Hepatocyte (in vitro differentiated cells): ENCODE results near the gene IRF8. TPM values are rescaled to one million over a fixed set of nuclear protein-coding genes. Genes with fewer than 3 reads are reported as not detected.

Experiments
- DNase-seq: peaks from one replicate; pipeline ENCODE4 v3.0.0-alpha.2; 2016; ENCODE audit warnings: low spot score
- H2AFZ ChIP-seq: fragments of 200-600 bp; sonication (generic); 2 replicates; pipeline ENCODE4 v1.6.0; 2016; ENCODE audit warnings: antibody characterized with exemption, mild to moderate bottlenecking
- H3K27ac ChIP-seq: fragments of 200-600 bp; sonication (generic); 2 replicates; pipeline ENCODE4 v1.5.1; 2016; ENCODE audit warnings: mild to moderate bottlenecking
- H3K27me3 ChIP-seq: fragments of 200-600 bp; sonication (generic); 2 replicates; pipeline ENCODE4 v1.6.1; 2016
- H3K36me3 ChIP-seq: fragments of 200-600 bp; sonication (generic); replicated peaks from 2 replicates; pipeline ENCODE4 v1.5.1; 2016; ENCODE audit warnings: low read depth; ENCODE audit not compliant: insufficient read depth
- H3K4me1 ChIP-seq: fragments of 200-600 bp; sonication (generic); 2 replicates; pipeline ENCODE4 v1.5.1; 2016; ENCODE audit warnings: mild to moderate bottlenecking, moderate library complexity; ENCODE audit not compliant: insufficient read depth
- H3K4me2 ChIP-seq: fragments of 200-600 bp; sonication (generic); 2 replicates; pipeline ENCODE4 v1.6.0; 2016
- H3K4me3 ChIP-seq: fragments of 200-600 bp; sonication (generic); 2 replicates; pipeline ENCODE4 v1.5.1; 2016; ENCODE audit warnings: mild to moderate bottlenecking
- H3K79me2 ChIP-seq: fragments of 200-600 bp; sonication (generic); 2 replicates; pipeline ENCODE4 v1.6.0; 2017; ENCODE audit warnings: mild to moderate bottlenecking
- H3K9me2 ChIP-seq: fragments of 200-600 bp; sonication (generic); replicated peaks from 2 replicates; pipeline ENCODE4 v1.6.0; 2017; ENCODE audit warnings: mild to moderate bottlenecking; ENCODE audit not compliant: insufficient read depth
- H3K9me3 ChIP-seq: fragments of 200-600 bp; sonication (generic); 2 replicates; pipeline ENCODE4 v1.5.1; 2016; ENCODE audit warnings: low read depth, mild to moderate bottlenecking
- H4K20me1 ChIP-seq: fragments of 200-600 bp; sonication (generic); 2 replicates; pipeline ENCODE4 v1.6.0; 2016; ENCODE audit warnings: mild to moderate bottlenecking; ENCODE audit not compliant: insufficient read depth, poor library complexity, severe bottlenecking
- EZH2 ChIP-seq: fragments of 200-600 bp; sonication (generic); IDR thresholded peaks from 2 replicates; pipeline ENCODE4 v1.6.1; 2016; ENCODE audit warnings: antibody characterized with exemption, mild to moderate bottlenecking, borderline replicate concordance
- EZH2phosphoT487 ChIP-seq: fragments of 200-600 bp; sonication (generic); IDR thresholded peaks from one replicate; pipeline ENCODE4 v1.6.1; 2018; ENCODE audit warnings: antibody characterized with exemption, mild to moderate bottlenecking, low read depth, moderate library complexity; ENCODE audit not compliant: unreplicated experiment, severe bottlenecking
- WGBS: methylation state at CpG from one replicate; pipeline ENCODE4 v1.1.6; 2016; ENCODE audit warnings: low lambda C conversion rate; ENCODE audit errors: missing lambda C conversion rate; 5-methylcytosine and 5-hydroxymethylcytosine counted together
- polyA plus RNA-seq: library from polyadenylated mRNA; unstranded; fragments of >200 nt; fragmentation: Nextera tagmentation; extraction: Ambion mirVana; gene quantifications from 2 replicates; pipeline ENCODE4 v1.2.1, GENCODE V29; 2016
- total RNA-seq: library from RNA; depleted of rRNA; stranded (reverse); fragments of >200 nt; gene quantifications from 2 replicates; pipeline ENCODE4 v1.2.3, GENCODE V29; 2014
- TF ChIP-seq, protein P1 (sequence below): fragments of 200-600 bp; sonication (generic); IDR thresholded peaks from 2 replicates; pipeline ENCODE4 v1.5.1; 2016; ENCODE audit warnings: antibody characterized with exemption, mild to moderate bottlenecking; ENCODE audit not compliant: poor library complexity

Gene IRF8
- total and polyA plus RNA-seq, 2 experiments from 2014 or later, result 6.9 to 8.4 TPM

DNA sequence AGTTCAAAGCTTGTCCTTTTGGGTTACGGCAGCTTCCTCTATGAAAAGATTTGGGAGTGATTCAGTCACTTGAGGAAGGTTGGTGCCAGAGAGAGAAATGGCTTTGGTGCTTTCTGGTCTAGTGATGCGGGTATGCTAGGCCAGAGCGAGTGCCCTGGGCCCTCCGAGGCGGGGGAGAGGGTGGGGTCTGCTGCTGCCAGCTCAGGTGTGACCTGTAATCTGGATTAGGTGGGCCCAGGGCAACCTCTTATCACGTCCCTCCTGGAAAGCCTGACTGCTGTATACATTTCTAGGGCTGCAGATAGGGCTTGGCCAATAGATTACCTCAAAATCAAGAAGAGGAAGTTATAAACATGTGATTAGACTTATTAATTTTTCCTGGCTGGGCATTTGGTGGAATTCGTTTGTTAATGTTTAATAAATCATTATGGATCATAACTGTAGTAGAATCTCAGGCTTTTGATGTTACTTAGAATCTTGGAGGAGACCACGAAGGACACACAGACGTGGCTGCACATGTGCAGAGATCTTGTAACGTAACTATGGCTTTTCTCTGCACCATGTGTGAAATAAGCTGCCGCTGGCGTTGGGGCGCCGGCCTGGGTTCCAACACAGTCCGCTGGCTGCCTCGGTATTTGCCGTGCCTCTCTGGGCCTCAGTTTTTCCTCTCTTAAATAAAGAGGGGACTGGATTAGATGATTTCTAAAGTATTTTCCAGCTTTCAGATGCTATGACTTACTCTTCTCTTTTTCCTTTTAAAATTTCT, 1.2 kb downstream of the IRF8 start:
- Histone ChIP-seq H3K36me3 (no peaks in the 10 kb centered on the region), H3K79me2 (peaks cover 24% of the 10 kb centered on the region), H3K27ac (no peak overlapping the region)

DNA sequence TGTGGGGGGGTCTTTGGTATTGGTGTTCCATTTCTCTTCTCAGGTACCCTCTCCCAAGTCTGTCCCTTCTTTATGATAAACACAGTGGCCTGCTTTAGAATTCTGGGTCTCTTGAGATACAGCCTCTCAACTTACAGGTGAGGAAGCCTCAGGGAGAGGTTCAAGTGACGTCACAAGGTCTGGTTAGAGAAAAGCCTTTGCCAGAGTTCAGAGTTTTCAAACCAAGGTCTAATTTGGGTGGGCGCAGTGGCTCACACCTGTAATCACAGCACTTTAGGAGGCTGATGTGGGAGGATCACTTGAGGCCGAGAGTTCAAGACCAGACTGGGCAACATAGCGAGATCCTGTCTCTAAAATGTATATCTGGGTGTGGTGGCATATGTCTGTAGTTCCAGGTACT, 2.1 kb downstream of the IRF8 start:
- Histone ChIP-seq H3K4me1 (peaks cover 5% of the 10 kb centered on the region), H3K9me2 (no peaks in the 10 kb centered on the region), H3K36me3 (no peaks in the 10 kb centered on the region), H3K79me2 (peaks cover 24% of the 10 kb centered on the region), H3K4me2 (no peak overlapping the region), H2AFZ (no peak overlapping the region), H3K27me3 (peaks cover 21% of the 10 kb centered on the region), H3K9me3 (no peaks in the 10 kb centered on the region), H3K4me3 (no peak overlapping the region), H3K27ac (no peak overlapping the region), H4K20me1 (no peaks in the 10 kb centered on the region)
- TF ChIP-seq EZH2 (no peak), EZH2phosphoT487 (no peak)
- TF ChIP-seq, protein P1, sequence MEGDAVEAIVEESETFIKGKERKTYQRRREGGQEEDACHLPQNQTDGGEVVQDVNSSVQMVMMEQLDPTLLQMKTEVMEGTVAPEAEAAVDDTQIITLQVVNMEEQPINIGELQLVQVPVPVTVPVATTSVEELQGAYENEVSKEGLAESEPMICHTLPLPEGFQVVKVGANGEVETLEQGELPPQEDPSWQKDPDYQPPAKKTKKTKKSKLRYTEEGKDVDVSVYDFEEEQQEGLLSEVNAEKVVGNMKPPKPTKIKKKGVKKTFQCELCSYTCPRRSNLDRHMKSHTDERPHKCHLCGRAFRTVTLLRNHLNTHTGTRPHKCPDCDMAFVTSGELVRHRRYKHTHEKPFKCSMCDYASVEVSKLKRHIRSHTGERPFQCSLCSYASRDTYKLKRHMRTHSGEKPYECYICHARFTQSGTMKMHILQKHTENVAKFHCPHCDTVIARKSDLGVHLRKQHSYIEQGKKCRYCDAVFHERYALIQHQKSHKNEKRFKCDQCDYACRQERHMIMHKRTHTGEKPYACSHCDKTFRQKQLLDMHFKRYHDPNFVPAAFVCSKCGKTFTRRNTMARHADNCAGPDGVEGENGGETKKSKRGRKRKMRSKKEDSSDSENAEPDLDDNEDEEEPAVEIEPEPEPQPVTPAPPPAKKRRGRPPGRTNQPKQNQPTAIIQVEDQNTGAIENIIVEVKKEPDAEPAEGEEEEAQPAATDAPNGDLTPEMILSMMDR, result no peak
- no peak for DNase-seq
- WGBS, result 100% methylated on average over 4 of the region's 4 CpGs

More for the DNA sequence above, 1.2 kb downstream of the IRF8 start:
- no peak overlapping the region for H2AFZ ChIP-seq
- H3K9me2 ChIP-seq, result no peaks in the 10 kb centered on the region
- peaks cover 21% of the 10 kb centered on the region for H3K27me3 ChIP-seq
- TF ChIP-seq EZH2, result no peak
- TF ChIP-seq, protein P1, result no peak
- no peak for TF ChIP-seq EZH2phosphoT487
- peak overlapping the region; percentile 98 for H3K4me2 ChIP-seq
- H3K9me3 ChIP-seq, result no peaks in the 10 kb centered on the region
- no peaks in the 10 kb centered on the region for H4K20me1 ChIP-seq
- H3K4me1 ChIP-seq, result peaks cover 5% of the 10 kb centered on the region
- H3K4me3 ChIP-seq, result no peak overlapping the region
- DNase-seq, result no peak
- 86% methylated on average over 17 of the region's 17 CpGs for WGBS

DNA sequence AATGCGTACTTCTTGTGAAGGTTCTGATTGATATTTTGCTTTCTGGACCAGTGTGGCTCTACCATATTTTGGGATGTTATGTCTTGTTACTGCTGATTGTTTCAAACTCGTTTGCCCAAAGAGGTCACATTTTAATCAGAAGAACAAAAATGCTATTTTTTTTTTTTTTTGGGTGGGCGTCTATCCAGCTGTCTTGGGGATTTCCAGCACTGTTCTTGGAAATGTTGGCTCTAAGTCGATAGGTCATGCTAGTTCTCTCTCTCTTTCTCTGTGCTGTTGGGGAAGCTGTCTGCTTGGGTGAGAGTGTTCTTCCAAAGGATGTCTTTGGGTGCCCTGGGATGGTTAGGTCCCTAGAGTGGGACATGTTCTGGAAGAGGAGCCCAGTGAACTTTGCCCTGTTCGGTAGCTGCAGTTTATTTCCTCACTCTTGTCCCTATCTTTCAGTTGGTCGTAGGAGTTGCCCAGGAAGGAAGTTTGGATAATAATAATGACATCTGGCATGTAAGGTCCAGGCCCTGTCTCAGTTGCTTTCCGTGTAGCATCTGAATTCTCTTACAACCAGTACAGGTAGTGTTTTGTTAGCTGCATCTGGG, 2.9 kb downstream of the IRF8 start:
- Histone ChIP-seq H3K4me3 (no peak overlapping the region), H3K79me2 (peaks cover 24% of the 10 kb centered on the region), H3K9me3 (no peaks in the 10 kb centered on the region), H3K4me1 (peaks cover 5% of the 10 kb centered on the region), H2AFZ (no peak overlapping the region), H3K27me3 (peaks cover 21% of the 10 kb centered on the region), H4K20me1 (no peaks in the 10 kb centered on the region), H3K36me3 (no peaks in the 10 kb centered on the region), H3K9me2 (no peaks in the 10 kb centered on the region), H3K4me2 (peak overlapping the region; percentile 37), H3K27ac (no peak overlapping the region)
- DNase-seq, result no peak
- 82% methylated on average over 7 of the region's 7 CpGs for WGBS
- TF ChIP-seq EZH2 (no peak), EZH2phosphoT487 (no peak)
- TF ChIP-seq, protein P1, result no peak
